ENCODE data around the gene NHSL2. TPM values are rescaled to one million over a fixed set of nuclear protein-coding genes. Genes with fewer than 3 reads are reported as not detected.
A peak's percentile ranks its signal among the peaks of the same experiment; 100 is the strongest.

The NHSL2 gene
- total and polyA plus RNA-seq, 8 donors: under 0.01 to 6.4 (median 1.7) TPM

DNA sequence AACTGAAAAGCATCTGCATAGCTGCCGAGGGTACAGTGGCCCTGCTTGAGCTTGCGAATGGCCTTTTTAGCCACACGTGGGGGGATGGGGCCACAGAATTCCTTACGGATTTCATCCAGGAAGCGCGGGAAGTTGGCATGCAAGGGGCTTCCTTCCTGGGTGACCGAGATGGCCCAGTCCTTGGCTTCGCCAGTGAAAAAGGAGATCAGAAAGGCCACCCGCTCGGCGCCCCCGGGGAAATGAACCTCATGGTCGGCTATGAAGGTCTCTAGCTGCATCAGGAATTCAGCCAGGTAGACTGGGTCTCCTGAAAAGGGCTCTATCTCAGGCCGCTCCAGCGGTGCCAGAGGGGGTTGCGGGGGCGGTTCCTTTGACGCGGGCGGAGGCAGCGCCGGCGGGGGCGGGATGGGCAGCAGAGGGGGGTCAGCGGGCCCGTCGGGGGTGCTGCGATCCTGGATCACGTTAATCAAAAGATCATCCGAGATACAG lies 220.2 kb downstream of the NHSL2 start:
- intact Hi-C loops (cut with DNase I; ENCODE audit: low total_unique reads): loop anchor here (10.0 kb wide), 1 partner anchor 126 kb away; no protein-coding TSS in a partner anchor
- TF ChIP-seq EP300 (IDR thresholded peaks at IDR 0.05) (no peak), POLR2A (IDR thresholded peaks at IDR 0.05) (no peak), POLR2AphosphoS5 (IDR thresholded peaks at IDR 0.05) (no peak)
- TF ChIP-seq, protein P1, sequence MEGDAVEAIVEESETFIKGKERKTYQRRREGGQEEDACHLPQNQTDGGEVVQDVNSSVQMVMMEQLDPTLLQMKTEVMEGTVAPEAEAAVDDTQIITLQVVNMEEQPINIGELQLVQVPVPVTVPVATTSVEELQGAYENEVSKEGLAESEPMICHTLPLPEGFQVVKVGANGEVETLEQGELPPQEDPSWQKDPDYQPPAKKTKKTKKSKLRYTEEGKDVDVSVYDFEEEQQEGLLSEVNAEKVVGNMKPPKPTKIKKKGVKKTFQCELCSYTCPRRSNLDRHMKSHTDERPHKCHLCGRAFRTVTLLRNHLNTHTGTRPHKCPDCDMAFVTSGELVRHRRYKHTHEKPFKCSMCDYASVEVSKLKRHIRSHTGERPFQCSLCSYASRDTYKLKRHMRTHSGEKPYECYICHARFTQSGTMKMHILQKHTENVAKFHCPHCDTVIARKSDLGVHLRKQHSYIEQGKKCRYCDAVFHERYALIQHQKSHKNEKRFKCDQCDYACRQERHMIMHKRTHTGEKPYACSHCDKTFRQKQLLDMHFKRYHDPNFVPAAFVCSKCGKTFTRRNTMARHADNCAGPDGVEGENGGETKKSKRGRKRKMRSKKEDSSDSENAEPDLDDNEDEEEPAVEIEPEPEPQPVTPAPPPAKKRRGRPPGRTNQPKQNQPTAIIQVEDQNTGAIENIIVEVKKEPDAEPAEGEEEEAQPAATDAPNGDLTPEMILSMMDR (IDR thresholded peaks at IDR 0.05): no peak
- WGBS, 5 donors: 19 to 65% (median 39%) methylated on average over 12 to 30 of the region's 30 CpGs
- H3K27ac ChIP-seq: peak overlapping the region in 4 of 5 donors; percentile 66 to 87 (median 80)
- no peak for DNase-seq
- H3K27me3 ChIP-seq: peaks cover 0 to 36% (median 0%) of the 10 kb centered on the region in 3 donors
- peak overlapping the region; percentile 49 to 54 (median 52) for H3K4me3 ChIP-seq
- peaks cover 4 to 49% (median 18%) of the 10 kb centered on the region in 4 donors for H3K4me1 ChIP-seq
- H3K36me3 ChIP-seq: no peaks in the 10 kb centered on the region
- peaks cover 0 to 4% (median 0%) of the 10 kb centered on the region in 4 donors for H3K9me3 ChIP-seq

- Histone ChIP-seq H3K4me3 (peak within 1 kb of the TSS; percentile 49 to 54 (median 52)), H3K9me3 (peaks cover 0 to 4% (median 0%) of the 10 kb centered on the region in 4 donors), H3K27me3 (peaks cover 0 to 36% (median 0%) of the 10 kb centered on the region in 3 donors), H3K4me1 (peaks cover 0 to 41% (median 11%) of the 10 kb centered on the region in 4 donors), H3K27ac (peak within 1 kb of the TSS in 4 of 5 donors; percentile 66 to 87 (median 80)), H3K36me3 (no peaks in the 10 kb centered on the region)
- TF ChIP-seq EP300 (IDR thresholded peaks at IDR 0.05) (no peak), POLR2AphosphoS5 (IDR thresholded peaks at IDR 0.05) (peak; percentile 31 to 55 (median 51))
- intact Hi-C loops (cut with DNase I; ENCODE audit: low total_unique reads): loop anchor here (10.0 kb wide), 1 partner anchor 127 kb away; no protein-coding TSS in a partner anchor
- 3 to 47% (median 8%) methylated on average over 11 to 95 of the region's 106 CpGs for WGBS, 5 donors
- peak; percentile 77 to 95 for DNase-seq
These were observed 221.0 kb downstream of the NHSL2 start, which contains the start of gene RTL5 for GRCh38 chrX:72131317-72132294. TSS of gene RTL5 (minus strand) at chrX:72131915.

GRCh38 chrX:72132456-72132855 lies 221.8 kb downstream of the NHSL2 start:
- H3K4me1 ChIP-seq: peaks cover 0 to 33% (median 10%) of the 10 kb centered on the region in 4 donors
- H3K4me3 ChIP-seq: peak overlapping the region; percentile 49 to 54 (median 52)
- H3K9me3 ChIP-seq: peaks cover 0 to 4% (median 0%) of the 10 kb centered on the region in 4 donors
- peaks cover 0 to 29% (median 0%) of the 10 kb centered on the region in 3 donors for H3K27me3 ChIP-seq
- DNase-seq: no peak
- H3K27ac ChIP-seq: peak overlapping the region in 4 of 5 donors; percentile 66 to 87 (median 80)
- H3K36me3 ChIP-seq: no peaks in the 10 kb centered on the region
- no peak for TF ChIP-seq POLR2A (IDR thresholded peaks at IDR 0.05)
- no peak for TF ChIP-seq POLR2AphosphoS5 (IDR thresholded peaks at IDR 0.05)
- TF ChIP-seq EP300 (IDR thresholded peaks at IDR 0.05): no peak
- TF ChIP-seq, protein P1 (IDR thresholded peaks at IDR 0.05): no peak
- 78 to 86% (median 86%) methylated on average over 1 to 3 of the region's 3 CpGs for WGBS, 5 donors
- intact Hi-C loops (cut with DNase I; ENCODE audit: low total_unique reads): loop anchor here (10.0 kb wide), 1 partner anchor 128 kb away; no protein-coding TSS in a partner anchor

GRCh38 chrX:72133851-72134546 lies 223.4 kb downstream of the NHSL2 start:
- peaks cover 0 to 26% (median 0%) of the 10 kb centered on the region in 3 donors for H3K27me3 ChIP-seq
- no peak overlapping the region for H3K4me3 ChIP-seq
- H3K9me3 ChIP-seq: peaks cover 0 to 4% (median 0%) of the 10 kb centered on the region in 4 donors
- H3K4me1 ChIP-seq: peaks cover 0 to 17% (median 10%) of the 10 kb centered on the region in 4 donors
- H3K27ac ChIP-seq: no peak overlapping the region
- peaks cover 0 to 11% (median 7%) of the 10 kb centered on the region in 4 donors for H3K36me3 ChIP-seq
- no peak for TF ChIP-seq EP300 (IDR thresholded peaks at IDR 0.05)
- no peak for TF ChIP-seq POLR2AphosphoS5 (IDR thresholded peaks at IDR 0.05)
- no peak for TF ChIP-seq POLR2A (IDR thresholded peaks at IDR 0.05)
- TF ChIP-seq, protein P1 (IDR thresholded peaks at IDR 0.05): no peak
- intact Hi-C loops (cut with DNase I; ENCODE audit: low total_unique reads): loop anchor here (10.0 kb wide), 1 partner anchor 129 kb away; no protein-coding TSS in a partner anchor
- no peak for DNase-seq
- WGBS, 5 donors: 78 to 96% (median 95%) methylated on average over 4 to 11 of the region's 11 CpGs
